CMK (cell line): ENCODE results near the gene LMBR1.
"Not testable (repeated sequence)": the region's sequence is repeated elsewhere in the genome, so short reads cannot be mapped to it uniquely, and the experiment has no call there.

ENCODE experiments used
- DNase-seq: peaks from one replicate; pipeline ENCODE4 v3.0.0-alpha.2; 2010; ENCODE audit warnings: low read depth

LMBR1 gene

DNA sequence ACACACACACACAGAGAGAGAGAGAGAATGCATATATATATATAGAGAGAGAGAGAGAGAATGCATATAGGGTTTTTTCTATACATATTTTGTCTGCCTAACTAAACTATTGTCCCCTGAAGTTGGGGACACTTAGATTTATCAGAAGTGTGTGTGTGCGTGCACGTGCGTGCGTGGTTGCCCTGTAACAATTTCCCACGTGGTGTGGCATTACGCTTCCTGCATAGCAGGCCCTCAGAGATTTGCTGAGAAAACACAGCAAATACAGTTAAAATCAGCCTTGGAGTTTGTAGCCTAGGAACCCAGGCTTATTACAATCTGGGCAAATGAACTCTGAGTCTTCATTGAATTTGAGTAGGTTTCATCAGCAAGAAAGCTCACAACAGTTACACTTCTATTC is 237.7 kb downstream of the LMBR1 start:
- DNase-seq = no peak

DNA sequence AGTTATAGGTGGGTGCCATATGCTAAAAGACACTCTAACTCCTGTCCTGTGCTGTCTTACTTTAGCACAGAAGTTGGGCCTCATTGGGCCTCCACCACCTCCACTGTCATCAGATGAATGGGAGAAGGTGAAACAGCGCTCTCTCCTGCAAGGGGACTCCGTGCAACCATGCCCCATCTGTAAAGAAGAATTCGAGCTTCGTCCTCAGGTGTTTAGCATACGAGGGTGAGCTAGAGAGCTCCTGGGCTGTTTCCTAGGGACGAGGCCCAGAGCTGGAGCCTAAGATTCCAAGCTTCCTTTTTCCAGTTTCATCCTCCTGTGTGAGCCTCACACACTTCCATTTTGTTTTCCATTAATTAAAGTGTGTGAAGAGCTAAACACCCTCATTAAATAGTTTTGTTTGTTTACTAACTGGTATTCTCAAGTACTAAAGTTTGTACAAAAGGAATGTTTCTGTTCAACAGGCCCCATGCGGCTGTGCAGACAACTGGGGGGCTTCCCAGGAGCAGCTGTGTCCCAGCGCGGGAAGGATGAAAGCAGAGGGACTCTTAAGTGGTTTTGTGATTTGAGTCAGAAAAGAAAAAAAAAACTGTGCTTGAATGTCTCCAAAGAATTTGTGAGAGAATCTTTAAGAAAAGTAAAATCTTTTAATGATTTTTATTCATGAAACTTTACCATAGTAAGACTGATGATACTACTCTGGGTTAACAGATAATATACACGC is 238.3 kb downstream of the LMBR1 start:
- no peak for DNase-seq

DNA sequence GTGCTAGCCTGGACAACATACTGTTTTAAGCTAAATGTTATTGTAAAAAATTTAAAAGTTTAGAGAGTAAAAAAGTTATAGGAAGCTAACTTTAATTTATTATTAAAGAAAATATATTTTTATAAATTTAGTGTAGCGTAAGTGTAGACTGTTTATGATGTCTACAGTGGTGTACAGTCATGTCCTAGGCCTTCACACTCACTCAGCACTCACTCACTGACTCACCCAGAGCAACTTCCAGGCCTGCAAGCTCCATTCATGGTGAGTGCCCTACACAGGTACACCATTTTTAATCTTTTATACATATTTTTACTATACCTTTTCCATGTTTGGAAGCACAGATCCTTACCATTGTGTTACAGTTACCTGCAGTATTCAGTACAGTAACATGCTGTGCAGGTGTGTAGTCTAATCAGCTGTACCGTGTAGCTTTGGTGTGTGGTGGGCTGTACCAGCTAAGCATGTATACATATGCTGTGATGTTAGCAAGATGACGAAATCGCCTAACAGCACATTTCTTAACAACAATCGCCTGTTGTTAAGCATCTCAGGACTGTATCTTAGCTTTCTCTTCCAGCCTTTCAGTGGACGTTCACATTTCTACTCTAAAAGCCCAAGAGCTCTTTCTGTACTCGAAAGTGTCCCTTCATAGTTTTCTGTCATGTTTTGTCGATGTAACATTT is 240.0 kb downstream of the LMBR1 start:
- no peak for DNase-seq

DNA sequence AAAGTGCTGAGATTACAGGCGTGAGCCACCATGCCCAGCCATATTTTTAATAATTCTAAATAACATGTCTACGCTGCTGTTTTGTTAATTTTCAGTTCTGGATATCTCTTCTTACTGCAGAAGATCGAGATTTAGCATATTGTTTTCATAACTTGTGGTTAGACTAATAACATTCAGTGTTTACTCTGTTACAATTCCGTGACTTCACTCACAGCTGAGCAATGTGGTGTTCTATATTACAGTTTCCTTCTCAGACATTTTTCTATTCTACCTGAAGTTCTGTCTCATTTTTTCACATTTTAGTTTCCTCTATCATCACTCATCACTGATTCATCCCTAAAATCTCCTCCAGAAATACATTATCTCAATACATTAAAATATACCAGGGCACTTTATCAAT is 241.5 kb downstream of the LMBR1 start:
- no peak for DNase-seq

DNA sequence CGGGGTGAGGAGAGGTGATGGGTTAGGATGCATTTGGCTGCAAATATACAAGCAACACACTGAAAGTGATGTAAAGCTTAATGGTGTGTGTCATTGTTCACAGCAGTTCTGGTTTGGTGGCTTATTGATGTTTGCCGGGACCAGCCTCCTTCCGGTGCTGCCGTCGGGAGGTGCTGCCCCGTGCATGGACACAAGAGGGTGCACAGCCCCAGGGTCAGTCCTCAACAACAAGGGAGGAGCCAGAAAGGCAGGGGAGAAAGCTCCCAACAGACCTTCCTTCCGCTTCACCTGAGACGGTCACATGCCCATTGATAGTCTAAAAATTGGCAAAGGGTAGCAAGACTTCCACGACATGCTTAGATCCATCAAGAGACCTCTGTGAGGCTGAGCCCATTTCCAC is 242.9 kb downstream of the LMBR1 start:
- no peak for DNase-seq

DNA sequence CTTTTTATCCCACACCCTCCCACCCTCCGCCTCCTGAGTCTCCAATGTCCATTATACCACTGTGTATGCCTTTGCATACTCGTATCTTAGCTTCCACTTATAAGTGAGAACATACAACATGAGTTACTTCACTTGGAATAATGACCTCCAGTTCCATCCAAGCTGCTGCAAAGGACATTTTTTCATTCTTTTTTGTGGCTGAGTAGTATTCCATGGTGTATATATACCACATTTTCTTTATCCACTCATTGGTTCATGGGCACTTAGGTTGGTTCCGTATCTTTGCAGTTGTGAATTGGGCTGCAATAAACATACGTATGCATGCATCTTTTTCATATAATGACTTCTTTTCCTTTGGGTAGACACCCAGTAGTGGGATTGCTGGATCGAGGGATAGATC is 245.7 kb downstream of the LMBR1 start:
- DNase-seq = not testable (repeated sequence)

DNA sequence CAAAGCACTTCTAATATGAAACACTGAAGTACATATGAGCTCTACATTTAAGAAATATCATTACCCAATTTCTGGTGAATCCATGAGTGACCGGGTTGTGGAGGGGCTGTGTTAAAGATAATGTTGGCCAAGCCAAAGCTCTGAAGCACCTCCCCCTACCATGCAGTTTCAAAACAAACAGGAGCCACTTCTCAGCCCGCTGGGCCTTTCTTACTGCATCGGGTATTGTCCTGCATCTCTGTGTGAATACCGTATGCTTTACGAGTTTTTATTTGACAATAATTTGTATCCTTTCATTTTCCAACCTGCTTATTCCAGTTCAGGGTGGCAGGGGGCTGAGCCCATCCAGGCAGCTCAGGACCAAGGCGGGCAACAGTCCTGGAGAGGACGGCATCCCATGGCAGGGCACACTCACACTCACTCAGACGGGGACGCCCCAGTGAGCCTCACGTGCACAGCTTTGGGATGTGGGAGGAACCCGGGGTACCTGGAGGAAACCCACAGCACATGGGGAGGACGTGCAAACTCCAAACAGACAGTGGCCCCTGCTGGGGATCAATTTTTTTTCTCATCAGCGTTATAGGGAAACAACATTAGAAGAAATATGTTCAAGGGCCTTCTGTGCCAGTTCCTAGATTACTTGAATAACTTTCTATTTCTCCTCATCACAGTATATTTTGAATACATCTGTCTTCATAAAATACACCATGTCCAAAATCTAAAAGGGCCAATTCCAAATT is 250.5 kb downstream of the LMBR1 start:
- no peak for DNase-seq

- DNase-seq = no peak
Observed at GRCh38 chr7:156640949-156641485, 252.0 kb downstream of the LMBR1 start.

DNA sequence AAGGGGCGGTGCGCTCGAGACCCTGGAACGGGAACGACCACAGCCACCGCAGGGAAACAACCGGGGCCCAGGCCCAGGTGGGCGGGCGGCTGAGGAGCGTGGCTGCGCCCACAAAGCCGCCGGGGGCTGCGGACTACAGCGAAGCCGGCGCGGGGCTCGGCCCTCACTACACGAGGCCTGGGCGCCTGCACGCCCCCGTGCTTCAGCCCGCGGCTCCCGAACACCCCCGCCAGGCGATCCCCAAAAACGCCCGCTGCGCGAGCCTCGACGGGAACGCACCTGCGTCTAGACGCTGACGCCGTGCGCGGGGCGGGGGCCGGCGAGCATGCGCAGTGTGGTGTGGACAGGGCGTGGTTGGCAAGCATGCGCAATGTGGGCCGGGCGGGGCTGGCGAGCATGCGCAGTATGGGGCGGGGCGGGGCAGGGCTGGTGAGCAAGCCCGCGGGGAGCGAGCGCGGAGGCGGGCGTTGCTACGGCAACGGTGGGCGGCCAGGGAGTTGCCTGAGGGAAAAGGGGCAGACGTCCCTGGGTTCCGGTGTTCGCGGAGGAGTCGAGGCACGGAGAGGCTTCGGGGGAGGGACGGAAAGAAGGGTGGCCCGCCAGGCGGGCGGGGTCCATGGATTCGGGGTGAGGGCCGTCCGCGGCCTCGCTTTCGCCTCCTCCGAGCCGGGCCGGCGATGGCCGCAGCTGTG is 252.6 kb downstream of the LMBR1 start, which contains the start of gene RNF32:
Gene RNF32 (plus strand): TSS at position 518 of the 692 bp plus-strand sequence. CDS start 3,104 bp downstream, outside the sequence.
- DNase-seq = peak; percentile 87

DNA sequence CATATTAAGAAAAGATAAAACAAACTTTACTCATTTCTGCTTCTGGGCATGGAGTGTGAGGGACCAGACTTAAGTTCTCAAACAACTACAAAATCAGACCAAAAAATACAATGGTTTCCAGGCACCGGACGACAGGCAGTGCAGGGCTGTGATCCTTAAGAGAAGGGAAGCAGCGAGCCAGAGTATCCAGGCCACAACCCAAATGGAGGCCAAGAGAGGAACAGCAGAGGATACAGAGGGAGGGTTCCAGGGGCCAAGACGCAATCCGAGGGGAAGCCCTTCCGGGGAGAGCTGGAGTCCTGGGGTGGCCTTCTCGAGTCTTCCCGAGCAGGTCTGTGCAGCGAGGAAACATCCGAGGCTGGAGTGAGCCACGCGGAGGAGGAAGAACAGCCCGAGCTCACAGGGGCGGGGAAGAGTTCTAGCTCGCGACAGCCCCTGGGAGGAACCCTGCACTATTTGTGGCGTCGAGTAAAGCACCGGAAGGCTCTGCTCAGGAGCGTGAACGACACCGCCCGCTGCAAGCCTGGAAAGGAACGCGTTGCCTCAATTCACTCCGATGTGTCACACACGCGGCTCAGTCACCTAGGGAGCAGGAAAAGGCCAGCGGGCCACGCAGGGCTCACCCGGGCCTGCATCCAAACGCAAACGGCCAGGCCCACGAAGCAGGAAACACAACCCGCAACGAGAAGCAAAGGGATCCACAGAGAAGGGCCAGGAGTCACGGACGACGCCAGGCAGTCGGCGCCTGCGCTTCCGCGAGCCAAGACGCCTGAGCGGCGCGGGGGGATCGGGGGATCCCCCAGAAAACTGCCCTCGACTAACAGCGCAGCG is 253.3 kb downstream of the LMBR1 start:
- DNase-seq = no peak

GRCh38 chr7:156638443-156639077 is 254.4 kb downstream of the LMBR1 start:
- DNase-seq = no peak

- not testable (repeated sequence) for DNase-seq
Observed at GRCh38 chr7:156637093-156637492, 255.9 kb downstream of the LMBR1 start.

DNA sequence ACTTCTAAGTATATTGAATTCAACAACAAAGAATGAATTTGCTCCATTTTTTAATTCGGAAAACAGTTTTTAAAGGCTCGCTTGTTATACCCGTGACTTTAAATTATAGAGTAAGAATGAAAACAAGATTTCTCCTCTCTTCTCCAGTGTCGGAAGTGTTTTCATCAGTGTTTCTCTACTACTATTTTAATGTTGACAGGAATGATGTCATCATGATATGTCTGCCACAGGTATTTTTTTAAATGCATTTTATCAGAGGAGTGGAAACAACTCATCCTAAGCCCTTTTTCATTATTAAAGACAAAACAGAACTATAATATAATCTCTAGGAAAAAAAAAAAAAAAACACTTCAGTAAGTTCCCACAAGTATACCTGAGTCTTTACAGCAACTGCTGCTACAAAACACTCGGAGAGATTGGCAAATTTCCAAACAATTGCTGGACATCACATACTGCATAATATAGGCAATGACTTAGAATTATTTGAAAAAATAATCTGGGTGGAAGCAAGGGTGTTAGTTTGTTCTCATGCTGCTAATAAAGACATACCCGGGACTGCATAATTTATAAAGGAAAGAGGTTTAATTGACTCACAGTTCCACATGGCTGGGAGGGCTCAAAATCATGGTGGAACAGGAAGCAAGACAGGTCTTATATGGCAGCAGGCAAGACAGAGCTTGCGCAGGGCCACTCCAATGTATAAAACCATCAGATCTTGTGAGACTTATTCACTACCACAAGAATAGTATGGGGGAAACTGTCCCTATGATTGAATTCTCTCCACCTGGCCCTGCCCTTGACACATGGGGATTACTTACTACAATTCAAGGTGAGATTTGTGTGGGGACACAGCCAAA is 257.2 kb downstream of the LMBR1 start:
- no peak for DNase-seq

- no peak for DNase-seq
Observed at GRCh38 chr7:156634117-156634516, 258.9 kb downstream of the LMBR1 start.

DNA sequence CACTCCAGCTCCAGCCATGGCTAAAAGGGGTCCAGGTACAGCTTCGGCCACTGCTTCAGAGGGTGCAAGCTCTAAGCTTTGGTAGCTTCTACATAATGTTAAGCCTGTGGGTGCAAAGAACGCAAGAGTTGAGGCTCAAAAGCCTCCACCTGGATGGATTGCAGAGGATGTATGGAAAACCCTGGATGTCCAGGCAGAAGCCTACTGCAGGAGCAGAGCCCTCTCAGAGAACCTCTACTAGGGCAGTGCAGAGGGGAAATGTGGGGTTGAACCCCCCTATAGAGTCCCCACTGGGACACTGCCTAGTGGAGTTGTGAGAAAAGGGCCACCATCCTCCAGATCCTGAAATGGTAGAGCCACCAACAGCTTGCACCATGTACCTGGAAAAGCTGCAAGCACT is 263.1 kb downstream of the LMBR1 start:
- DNase-seq = no peak

DNA sequence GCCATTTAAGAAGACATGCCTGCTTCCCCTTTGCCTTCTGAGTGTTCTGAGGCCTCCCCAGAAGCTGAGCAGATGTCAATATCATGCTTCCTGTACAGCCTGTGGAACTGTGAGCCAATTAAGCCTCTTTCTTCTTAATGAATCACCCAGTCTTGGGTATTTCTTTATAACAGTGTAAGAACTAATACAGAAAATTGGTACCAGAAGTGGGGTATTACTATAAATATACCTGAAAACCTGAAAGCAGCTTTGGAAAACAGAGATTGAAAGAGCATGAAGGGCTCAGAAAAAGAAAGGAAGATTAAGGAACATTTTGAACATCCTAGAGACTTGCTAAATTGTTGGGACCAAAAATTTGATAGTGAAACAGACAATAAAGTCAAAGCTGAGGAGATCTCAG is 264.4 kb downstream of the LMBR1 start:
- DNase-seq = no peak
